Heart right ventricle (tissue), 16 donors: ENCODE measurements around the gene NEK6. TPM values are rescaled to one million over a fixed set of nuclear protein-coding genes. Genes with fewer than 3 reads are reported as not detected.

Experiments
- ATAC-seq, 8 donors: fragments of 200-7000 bp; cut with Tn5 transposase; one replicate each; pipeline ENCODE4 v1.9.1; 2020; ENCODE audit warnings: mild to moderate bottlenecking in 8 of 8, moderate library complexity in 8 of 8, moderate number of reproducible peaks in 1 of 8
- DNase-seq, 2 donors: peaks; one replicate each; pipeline ENCODE4 v3.0.0-alpha.2; 2020
- H3K27ac ChIP-seq, 10 donors: fragments of 200-600 bp; sonication (generic) in 2 of 10; one replicate each; pipeline versions ENCODE4 v1.5.0 to v1.8.0; 2020 to 2022; ENCODE audit warnings: mild to moderate bottlenecking in 3 of 10
- H3K27me3 ChIP-seq, 7 donors: fragments of 200-600 bp; one replicate each; pipeline ENCODE4 v1.8.0; 2021 to 2022; ENCODE audit warnings: mild to moderate bottlenecking in 2 of 7
- H3K36me3 ChIP-seq, 9 donors: fragments of 200-600 bp; sonication (generic) in 1 of 9; one replicate each; pipeline versions ENCODE4 v1.5.0 to v1.8.0; 2020 to 2022; ENCODE audit warnings: mild to moderate bottlenecking in 2 of 9
- H3K4me1 ChIP-seq, 9 donors: fragments of 200-600 bp; sonication (generic) in 1 of 9; one replicate each; pipeline versions ENCODE4 v1.5.0 to v1.8.0; 2020 to 2022; ENCODE audit warnings: mild to moderate bottlenecking in 4 of 9
- H3K4me3 ChIP-seq, 10 donors: fragments of 200-600 bp; sonication (generic) in 2 of 10; one replicate each; pipeline versions ENCODE4 v1.5.0 to v1.8.0; 2020 to 2022; ENCODE audit warnings: mild to moderate bottlenecking in 7 of 10, moderate library complexity in 2 of 10
- H3K9me3 ChIP-seq, 11 donors: fragments of 200-600 bp in 10 of 11; sonication (generic) in 2 of 11; one replicate each; pipeline versions ENCODE4 v1.5.0 to v1.8.0; 2013 to 2022; ENCODE audit warnings: mild to moderate bottlenecking in 2 of 11, control low read depth in 1 of 11, moderate library complexity in 1 of 11
- CTCF ChIP-seq, 9 donors: fragments of 200-600 bp; sonication (generic) in 2 of 9; IDR thresholded peaks; one replicate each; pipeline versions ENCODE4 v1.5.0 to v1.8.0; 2021 to 2022; ENCODE audit warnings: antibody characterized with exemption in 9 of 9, mild to moderate bottlenecking in 5 of 9, moderate library complexity in 1 of 9
- WGBS, 2 donors: extraction: QIAGEN DNeasy Blood & Tissue Kit; methylation state at CpG; one replicate each; pipeline ENCODE4 v1.1.7; 2013; ENCODE audit warnings: inconsistent platforms in 1 of 2; 5-methylcytosine and 5-hydroxymethylcytosine counted together
- intact Hi-C, 10 donors: fragments of 100-400 bp; cut with DNase I; formaldehyde crosslinking; loops; one replicate each; pipeline versions ENCODE4 v1.11.1 to v1.14.2; 2022
- polyA plus RNA-seq, 2 donors: library from polyadenylated mRNA; stranded (reverse); fragments of 200-250 nt; gene quantifications; one replicate each; pipeline ENCODE4 v1.2.3, GENCODE V29; 2013
- total RNA-seq, 10 donors: library from RNA; stranded (reverse); fragmentation: NEBNext Ultra II Directional in 3 of 10; extraction: Animal tissue kit (Norgen Biotek cat#: 25700) in 3 of 10; gene quantifications; one replicate each; pipeline versions ENCODE4 v1.2.1 to v1.2.4, GENCODE V29; 2021 to 2023
- donor health status: Arrhythmogenic right ventricular cardiomyopathy.
- donor health status: ischemic (EF 13 %, LVEDD 7.1; RV severe dilation, severe dysfunction).
- donor health status: healthy with polysubstance abuse.
- donor health status: DM: no; HTN: yes; CAD: no.
- donor health status: DM: no; HTN: no; CAD: no.
- donor health status: ischemic (EF 25% LVEDD 6.9; RV normal size, moderate dysfunction).
- donor health status: ischemic (EF 25% LVEDD 5.7; RV mildly dilated, moderate dysfunction).
- donor health status: healthy.
- donor health status: DM: yes; HTN: yes; CAD: no.
- donor health status: Ischemic cardiomyopathy.
- donor health status: ischemic (EF 35%, LVEDD 5.7; RV mildly dilated, moderate dysfunction).
- donor health status: nonischemic (EF 11% LVEDD 7.7; RV severe dilation, severe dysfunction).
- donor health status: DM: yes; HTN: yes; CAD: no.
- donor health status: PGD.
- donor health status: ischemic (EF 29% LVEDD 5.4; RV normal size, mild dysfunction).
- donor health status: nonischemic (EF 23%, LVEDD 6.1; RV moderate dilation, normal function).

NEK6 gene
- total and polyA plus RNA-seq, 12 donors: 1.9 to 22.4 (median 7.5) TPM

GRCh38 chr9:124348363-124348762 lies 90.6 kb downstream of the NEK6 start:
- no peak for DNase-seq
- H3K4me1 ChIP-seq: peaks cover 0 to 4% (median 0%) of the 10 kb centered on the region in 9 donors
- peaks cover 0 to 100% (median 37%) of the 10 kb centered on the region in 9 donors for H3K36me3 ChIP-seq

GRCh38 chr9:124348831-124349230 lies 91.1 kb downstream of the NEK6 start:
- no peak overlapping the region for H3K4me3 ChIP-seq
- WGBS, 2 donors: 93 to 96% methylated on average over 12 of the region's 12 CpGs
- H3K4me1 ChIP-seq: peaks cover 0 to 3% (median 0%) of the 10 kb centered on the region in 9 donors
- H3K36me3 ChIP-seq: peaks cover 0 to 100% (median 42%) of the 10 kb centered on the region in 9 donors
- no peaks in the 10 kb centered on the region for H3K9me3 ChIP-seq
- intact Hi-C loops: no loop called here
- DNase-seq (no peak), ATAC-seq (no peak)
- TF ChIP-seq CTCF (IDR thresholded peaks at IDR 0.05): no peak
- no peaks in the 10 kb centered on the region for H3K27me3 ChIP-seq
- no peak overlapping the region for H3K27ac ChIP-seq

More at GRCh38 chr9:124348363-124348762, 90.6 kb downstream of the NEK6 start:
- Histone ChIP-seq H3K9me3 (no peaks in the 10 kb centered on the region), H3K27me3 (no peaks in the 10 kb centered on the region), H3K27ac (no peak overlapping the region), H3K4me3 (no peak overlapping the region)
- WGBS, 2 donors: 91 to 97% methylated on average over 3 of the region's 3 CpGs
- intact Hi-C loops: no loop called here
- no peak for TF ChIP-seq CTCF (IDR thresholded peaks at IDR 0.05)
- no peak for ATAC-seq

GRCh38 chr9:124349267-124349666 lies 91.5 kb downstream of the NEK6 start:
- no peak for TF ChIP-seq CTCF (IDR thresholded peaks at IDR 0.05)
- DNase-seq (no peak), ATAC-seq (no peak)
- Histone ChIP-seq H3K9me3 (no peaks in the 10 kb centered on the region), H3K27me3 (no peaks in the 10 kb centered on the region), H3K36me3 (peaks cover 0 to 100% (median 44%) of the 10 kb centered on the region in 9 donors), H3K27ac (no peak overlapping the region), H3K4me1 (peaks cover 0 to 3% (median 0%) of the 10 kb centered on the region in 9 donors), H3K4me3 (no peak overlapping the region)
- intact Hi-C loops: no loop called here
- 89% methylated on average over 8 of the region's 8 CpGs for WGBS, 2 donors

- TF ChIP-seq CTCF (IDR thresholded peaks at IDR 0.05): no peak
- H3K36me3 ChIP-seq: peaks cover 0 to 100% (median 44%) of the 10 kb centered on the region in 9 donors
- ATAC-seq: no peak
Observed at GRCh38 chr9:124349675-124350493, 92.1 kb downstream of the NEK6 start.

More at GRCh38 chr9:124349675-124350493, 92.1 kb downstream of the NEK6 start:
- H3K27me3 ChIP-seq: no peaks in the 10 kb centered on the region
- intact Hi-C loops: no loop called here
- 94% methylated on average over 24 to 25 of the region's 25 CpGs for WGBS, 2 donors
- DNase-seq: no peak
- H3K9me3 ChIP-seq: no peaks in the 10 kb centered on the region
- no peak overlapping the region for H3K27ac ChIP-seq
- H3K4me3 ChIP-seq: no peak overlapping the region
- H3K4me1 ChIP-seq: peaks cover 0 to 5% (median 0%) of the 10 kb centered on the region in 9 donors
